Stimulated activated CD4-positive, alpha-beta T cell treated with anti-CD3 and anti-CD28 coated beads, Interleukin-15, amount 100 ng/mL, for 48 hours (primary cell): ENCODE results near the gene FKBP11.

Source experiments
- DNase-seq, 2 donors: peaks; one replicate each; pipeline ENCODE4 v3.0.0-alpha.2; 2020; ENCODE audit warnings: low read depth in 2 of 2

The FKBP11 gene

GRCh38 chr12:48925304-48926011 is at the start of gene FKBP11:
TSS of gene FKBP11 (minus strand) at chr12:48925492. CDS start at chr12:48925428, 64 bp downstream.
- peak; percentile 50 to 61 for DNase-seq

GRCh38 chr12:48973941-48974673 is 48.8 kb upstream of the FKBP11 start:
- no peak for DNase-seq

- DNase-seq = no peak
Measured at GRCh38 chr12:48973531-48973930, 48.2 kb upstream of the FKBP11 start.

- no peak for DNase-seq
Measured at GRCh38 chr12:48972952-48973483, 47.7 kb upstream of the FKBP11 start.

- DNase-seq = no peak
Measured at GRCh38 chr12:48972213-48972951, 47.1 kb upstream of the FKBP11 start.

GRCh38 chr12:48970702-48971334 is 45.5 kb upstream of the FKBP11 start:
- no peak for DNase-seq

- DNase-seq = no peak
Measured at GRCh38 chr12:48969833-48970701, 44.8 kb upstream of the FKBP11 start.

GRCh38 chr12:48969160-48969771 is 44.0 kb upstream of the FKBP11 start:
- no peak for DNase-seq

- no peak for DNase-seq
Measured at GRCh38 chr12:48968467-48968866, 43.2 kb upstream of the FKBP11 start.

GRCh38 chr12:48967991-48968390 is 42.7 kb upstream of the FKBP11 start:
- no peak for DNase-seq

GRCh38 chr12:48966177-48966895 is 41.0 kb upstream of the FKBP11 start:
- DNase-seq = no peak

- DNase-seq = no peak
Measured at GRCh38 chr12:48965298-48965838, 40.1 kb upstream of the FKBP11 start.

- DNase-seq = no peak
Measured at GRCh38 chr12:48961801-48962200, 36.5 kb upstream of the FKBP11 start.

GRCh38 chr12:48961331-48961730 is 36.0 kb upstream of the FKBP11 start:
- no peak for DNase-seq

GRCh38 chr12:48960834-48961233 is 35.5 kb upstream of the FKBP11 start:
- no peak for DNase-seq

- no peak for DNase-seq
Measured at GRCh38 chr12:48958049-48958388, 32.7 kb upstream of the FKBP11 start.

GRCh38 chr12:48957141-48958048 is 32.1 kb upstream of the FKBP11 start, which contains the start of gene ARF3:
TSS of gene ARF3 (minus strand) at chr12:48957487. CDS start at chr12:48941095, 16,392 bp downstream.
- peak; percentile 85 to 93 for DNase-seq
